Body of pancreas (tissue), 4 donors: ENCODE results near the gene JMJD4. TPM values are rescaled to one million over a fixed set of nuclear protein-coding genes. Genes with fewer than 3 reads are reported as not detected.

Experiments
- ATAC-seq: fragments of 150-250 bp; one replicate; pipeline ENCODE4 v1.9.1; 2016
- DNase-seq, 4 donors: peaks; one replicate each; pipeline ENCODE4 v3.0.0-alpha.2; 2019
- H3K27ac ChIP-seq, 4 donors: fragments of 200-600 bp; sonication (generic); 1 replicate in 3 of 4; 2 replicates in 1 of 4; pipeline versions ENCODE4 v1.5.1 to v1.6.1; 2016 to 2019; ENCODE audit warnings: mild to moderate bottlenecking in 1 of 4, mixed read lengths in 1 of 4, moderate library complexity in 1 of 4
- H3K27me3 ChIP-seq, 2 donors: fragments of 200-600 bp; sonication (generic); one replicate each; pipeline ENCODE4 v1.6.0; 2016; ENCODE audit warnings: mild to moderate bottlenecking in 1 of 2
- H3K36me3 ChIP-seq, 2 donors: fragments of 200-600 bp; sonication (generic); replicated peaks in 1 of 2; 2 replicates each; pipeline ENCODE4 v1.5.1; 2016; ENCODE audit warnings: low read depth in 2 of 2; ENCODE audit not compliant: insufficient read depth in 1 of 2
- H3K4me1 ChIP-seq: fragments of 200-600 bp; sonication (generic); one replicate; pipeline ENCODE4 v1.6.0; 2016
- H3K4me3 ChIP-seq, 2 donors: fragments of 200-600 bp; sonication (generic); 1 replicate in 1 of 2; 2 replicates in 1 of 2; pipeline ENCODE4 v1.5.1; 2016 to 2019
- H3K9me3 ChIP-seq, 3 donors: fragments of 200-600 bp; sonication (generic); 1 replicate in 2 of 3; 2 replicates in 1 of 3; pipeline ENCODE4 v1.5.1; 2016
- POLR2A ChIP-seq, 3 donors: fragments of 450-650 bp; IDR thresholded peaks; one replicate each; pipeline ENCODE4 v1.6.1; 2016; ENCODE audit warnings: antibody characterized with exemption in 3 of 3, mild to moderate bottlenecking in 2 of 3
- WGBS, 2 donors: methylation state at CpG; one replicate each; pipeline ENCODE4 v1.1.5; 2017; 5-methylcytosine and 5-hydroxymethylcytosine counted together
- intact Hi-C: fragments of 100-400 bp; cut with DNase I; formaldehyde crosslinking; loops from one replicate; pipeline ENCODE4 v1.15.1; 2023
- total RNA-seq, 2 donors: library from RNA; depleted of rRNA; stranded (reverse); fragments of >200 nt; gene quantifications; one replicate each; pipeline ENCODE4 v1.1.0, GENCODE V29; 2016
- TF ChIP-seq, protein P1 (sequence below), 7 experiments: fragments of 450-650 bp in 4 of 7; fragments of 200-600 bp in 3 of 7; sonication (generic) in 3 of 7; IDR thresholded peaks; one replicate each; pipeline ENCODE4 v1.5.1; 2016 to 2019; ENCODE audit warnings: antibody characterized with exemption in 7 of 7

The JMJD4 gene, protein sequence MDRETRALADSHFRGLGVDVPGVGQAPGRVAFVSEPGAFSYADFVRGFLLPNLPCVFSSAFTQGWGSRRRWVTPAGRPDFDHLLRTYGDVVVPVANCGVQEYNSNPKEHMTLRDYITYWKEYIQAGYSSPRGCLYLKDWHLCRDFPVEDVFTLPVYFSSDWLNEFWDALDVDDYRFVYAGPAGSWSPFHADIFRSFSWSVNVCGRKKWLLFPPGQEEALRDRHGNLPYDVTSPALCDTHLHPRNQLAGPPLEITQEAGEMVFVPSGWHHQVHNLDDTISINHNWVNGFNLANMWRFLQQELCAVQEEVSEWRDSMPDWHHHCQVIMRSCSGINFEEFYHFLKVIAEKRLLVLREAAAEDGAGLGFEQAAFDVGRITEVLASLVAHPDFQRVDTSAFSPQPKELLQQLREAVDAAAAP
- 10 to 100 TPM; 13.2 to 15.3 TPM for total RNA-seq

DNA sequence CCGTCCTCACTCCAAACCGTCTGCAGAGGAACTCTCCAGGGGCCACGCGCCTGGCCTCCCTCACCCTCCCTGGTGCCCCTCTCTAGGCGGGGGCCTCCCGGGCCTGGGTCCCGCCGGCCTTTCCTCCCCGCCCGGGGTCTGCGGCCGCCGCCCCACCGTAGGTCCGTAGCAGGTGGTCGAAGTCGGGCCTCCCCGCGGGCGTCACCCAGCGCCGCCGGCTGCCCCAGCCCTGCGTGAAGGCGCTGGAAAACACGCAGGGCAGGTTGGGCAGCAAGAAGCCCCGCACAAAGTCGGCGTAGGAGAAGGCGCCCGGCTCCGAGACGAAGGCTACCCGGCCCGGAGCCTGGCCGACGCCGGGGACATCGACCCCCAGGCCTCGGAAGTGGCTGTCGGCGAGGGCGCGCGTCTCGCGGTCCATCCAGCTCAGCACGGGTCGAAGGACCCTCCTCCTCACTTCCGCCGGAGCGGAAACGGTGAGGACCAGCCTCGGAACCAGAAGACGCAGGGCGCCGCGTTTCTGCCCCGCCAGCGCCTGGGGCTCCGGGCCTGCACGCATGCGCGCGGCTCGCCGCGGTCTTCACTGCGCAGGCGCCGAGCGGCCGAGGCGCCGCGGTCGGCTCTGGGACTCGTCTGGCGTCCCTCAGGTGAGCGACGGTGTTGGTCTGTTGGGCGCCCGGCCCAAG, at the start of gene JMJD4, which contains the start of gene SNAP47:
TSS of gene JMJD4 (minus strand) at position 447 of the 683 bp plus-strand sequence. CDS start at position 418, 29 bp downstream.
TSS of gene SNAP47 (plus strand) at position 580 of the 683 bp plus-strand sequence. CDS start 12,302 bp downstream, outside the sequence.
- H3K27ac ChIP-seq = peak within 1 kb of the TSS; percentile 55 to 83 (median 80)
- peak; percentile 94 to 95 (median 94) for DNase-seq
- intact Hi-C loops = no loop called here
- peaks cover 47% of the 10 kb centered on the region for H3K4me1 ChIP-seq
- 0% methylated on average over 5 to 69 of the region's 83 CpGs for WGBS, 2 donors
- H3K9me3 ChIP-seq = no peaks in the 10 kb centered on the region
- ATAC-seq = peak; percentile 94
- no peaks in the 10 kb centered on the region for H3K36me3 ChIP-seq
- TF ChIP-seq, protein P1, sequence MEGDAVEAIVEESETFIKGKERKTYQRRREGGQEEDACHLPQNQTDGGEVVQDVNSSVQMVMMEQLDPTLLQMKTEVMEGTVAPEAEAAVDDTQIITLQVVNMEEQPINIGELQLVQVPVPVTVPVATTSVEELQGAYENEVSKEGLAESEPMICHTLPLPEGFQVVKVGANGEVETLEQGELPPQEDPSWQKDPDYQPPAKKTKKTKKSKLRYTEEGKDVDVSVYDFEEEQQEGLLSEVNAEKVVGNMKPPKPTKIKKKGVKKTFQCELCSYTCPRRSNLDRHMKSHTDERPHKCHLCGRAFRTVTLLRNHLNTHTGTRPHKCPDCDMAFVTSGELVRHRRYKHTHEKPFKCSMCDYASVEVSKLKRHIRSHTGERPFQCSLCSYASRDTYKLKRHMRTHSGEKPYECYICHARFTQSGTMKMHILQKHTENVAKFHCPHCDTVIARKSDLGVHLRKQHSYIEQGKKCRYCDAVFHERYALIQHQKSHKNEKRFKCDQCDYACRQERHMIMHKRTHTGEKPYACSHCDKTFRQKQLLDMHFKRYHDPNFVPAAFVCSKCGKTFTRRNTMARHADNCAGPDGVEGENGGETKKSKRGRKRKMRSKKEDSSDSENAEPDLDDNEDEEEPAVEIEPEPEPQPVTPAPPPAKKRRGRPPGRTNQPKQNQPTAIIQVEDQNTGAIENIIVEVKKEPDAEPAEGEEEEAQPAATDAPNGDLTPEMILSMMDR (IDR thresholded peaks at IDR 0.05) = peak in 1 of 7 experiments; percentile 26
- TF ChIP-seq POLR2A (IDR thresholded peaks at IDR 0.05) = peak; percentile 55 to 88 (median 84)
- H3K27me3 ChIP-seq = no peaks in the 10 kb centered on the region
- H3K4me3 ChIP-seq = peak within 1 kb of the TSS; percentile 84 to 91

DNA sequence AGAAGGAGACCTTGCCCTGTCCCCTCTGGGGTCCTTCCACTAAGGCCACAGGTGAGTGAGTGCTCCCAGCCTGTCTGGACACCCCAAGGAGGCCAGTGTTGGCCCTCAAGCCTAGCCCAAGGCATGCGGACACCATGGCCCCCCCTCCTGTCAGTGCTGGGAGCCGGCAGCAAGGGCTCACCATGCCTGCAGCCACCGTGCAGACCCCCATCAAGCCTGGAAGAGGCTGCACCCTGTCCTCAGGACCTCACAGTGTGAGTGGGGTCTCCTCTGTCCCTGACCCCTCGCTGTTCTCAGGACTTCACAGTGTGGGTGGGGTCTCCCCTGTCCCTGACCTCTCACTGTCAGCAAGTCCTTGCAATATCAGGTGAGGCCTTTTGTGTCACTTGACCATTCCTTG, 47.1 kb upstream of the JMJD4 start:
- WGBS, 2 donors = 90 to 93% methylated on average over 4 of the region's 4 CpGs
- no peak overlapping the region for H3K4me3 ChIP-seq
- no peak overlapping the region for H3K27ac ChIP-seq
- H3K27me3 ChIP-seq = no peaks in the 10 kb centered on the region
- intact Hi-C loops = no loop called here
- TF ChIP-seq POLR2A (IDR thresholded peaks at IDR 0.05) = no peak
- TF ChIP-seq, protein P1 (IDR thresholded peaks at IDR 0.05) = no peak
- H3K36me3 ChIP-seq = no peaks in the 10 kb centered on the region
- DNase-seq = peak in 1 of 4 donors; percentile 0
- peaks cover 14% of the 10 kb centered on the region for H3K4me1 ChIP-seq
- ATAC-seq = no peak
- H3K9me3 ChIP-seq = no peaks in the 10 kb centered on the region

DNA sequence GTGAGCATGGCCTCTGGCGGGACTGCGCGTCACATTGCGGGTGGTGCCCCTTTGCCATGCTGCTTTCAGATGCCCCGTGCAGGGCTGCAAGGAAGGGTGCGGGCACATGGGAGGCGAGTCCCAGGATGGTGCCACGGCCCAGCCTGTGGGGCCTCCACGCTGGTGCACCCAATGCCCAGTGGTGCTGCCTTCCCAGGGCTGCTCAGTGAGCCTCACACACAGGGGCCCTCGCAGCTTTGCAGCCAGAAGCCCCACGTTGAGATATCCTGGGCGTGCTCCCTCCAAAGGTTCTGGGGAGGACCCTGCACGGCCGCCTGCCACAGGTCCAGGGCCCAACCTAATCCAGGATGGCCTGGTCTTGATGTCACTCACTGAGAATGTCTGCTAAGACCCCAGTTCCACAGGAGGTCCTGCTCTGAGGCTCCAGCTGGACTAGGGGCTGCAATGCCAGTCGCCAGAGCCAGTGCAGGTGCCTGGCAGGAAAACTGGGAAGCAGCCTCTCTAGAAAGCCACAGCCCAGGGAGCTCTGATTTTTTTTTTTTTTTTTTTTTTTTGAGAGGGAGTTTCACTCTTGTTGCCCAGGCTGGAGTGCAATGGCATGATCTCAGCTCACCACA, 46.3 kb upstream of the JMJD4 start:
- 94 to 100% methylated on average over 5 to 15 of the region's 15 CpGs for WGBS, 2 donors
- ATAC-seq = no peak
- H3K36me3 ChIP-seq = no peaks in the 10 kb centered on the region
- H3K27me3 ChIP-seq = no peaks in the 10 kb centered on the region
- no peak overlapping the region for H3K27ac ChIP-seq
- no peaks in the 10 kb centered on the region for H3K9me3 ChIP-seq
- no peak for TF ChIP-seq POLR2A (IDR thresholded peaks at IDR 0.05)
- TF ChIP-seq, protein P1 (IDR thresholded peaks at IDR 0.05) = no peak
- DNase-seq = peak in 1 of 4 donors; percentile 0
- no peak overlapping the region for H3K4me3 ChIP-seq
- H3K4me1 ChIP-seq = peaks cover 6% of the 10 kb centered on the region
- intact Hi-C loops = no loop called here

DNA sequence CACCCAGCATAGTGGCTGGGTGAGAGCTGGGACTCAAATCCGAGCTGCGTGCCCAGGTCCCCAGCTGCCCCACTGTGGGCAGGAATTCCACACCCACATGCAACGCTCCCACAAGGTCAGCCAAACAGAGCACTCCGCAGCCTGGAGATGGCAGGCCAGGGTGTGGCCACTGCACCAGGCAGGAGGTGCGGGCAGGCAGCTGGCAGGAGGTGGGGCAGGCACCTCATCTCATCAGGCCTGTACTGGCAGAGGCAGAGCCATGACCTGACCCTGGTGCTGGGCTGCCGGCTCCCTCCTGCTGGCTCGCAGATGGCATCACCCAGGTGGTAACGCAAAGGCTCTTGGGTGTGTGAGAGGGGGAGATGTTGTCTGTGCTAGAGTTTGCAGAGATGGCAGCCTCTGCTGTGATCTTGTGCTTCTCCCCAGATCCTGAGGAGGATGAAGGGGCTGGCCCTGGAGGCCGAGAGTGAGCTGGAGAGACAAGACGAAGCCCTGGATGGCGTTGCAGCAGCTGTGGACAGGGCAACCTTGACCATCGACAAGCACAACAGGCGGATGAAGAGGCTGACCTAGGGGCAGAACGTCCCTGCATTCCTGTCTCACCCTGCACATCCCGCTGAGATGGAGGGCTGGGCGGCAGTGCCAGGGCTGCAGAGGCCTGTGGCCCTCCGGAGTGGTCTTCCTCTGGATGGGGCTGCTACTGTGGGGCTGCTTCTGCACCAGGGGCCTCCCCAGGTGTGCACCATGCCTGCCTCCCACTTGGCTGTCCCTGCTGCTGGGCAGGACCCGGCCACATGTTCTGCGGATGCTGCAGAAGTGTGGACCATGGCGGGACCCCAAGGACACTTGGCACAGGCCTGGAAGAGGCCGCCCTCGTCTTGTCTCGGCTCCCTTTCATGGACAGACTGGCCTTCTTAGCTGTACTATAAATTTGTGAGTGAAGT, 45.3 kb upstream of the JMJD4 start:
- DNase-seq (peak in 2 of 4 donors; percentile 1 to 7), ATAC-seq (no peak)
- Histone ChIP-seq H3K4me3 (no peak overlapping the region), H3K9me3 (no peaks in the 10 kb centered on the region), H3K27ac (no peak overlapping the region), H3K36me3 (no peaks in the 10 kb centered on the region), H3K4me1 (no peaks in the 10 kb centered on the region), H3K27me3 (no peaks in the 10 kb centered on the region)
- TF ChIP-seq, protein P1 (IDR thresholded peaks at IDR 0.05) = no peak
- TF ChIP-seq POLR2A (IDR thresholded peaks at IDR 0.05) = no peak
- 87 to 89% methylated on average over 18 to 23 of the region's 23 CpGs for WGBS, 2 donors
- intact Hi-C loops = no loop called here
